ENCODE data around the gene KRTAP2-2. TPM values are rescaled to one million over a fixed set of nuclear protein-coding genes. Genes with fewer than 3 reads are reported as not detected.
A peak's percentile ranks its signal among the peaks of the same experiment; 100 is the strongest.

KRTAP2-2 gene
- total and polyA plus RNA-seq, 2 of the 13 experiments (the other 11 are each of a cell fraction or from before 2014, with no cell fraction given), result not detected

GRCh38 chr17:41009301-41009760 is 45.7 kb downstream of the KRTAP2-2 start (continued):
- TF ChIP-seq TBL1XR1 (IDR thresholded peaks at IDR 0.05; ENCODE audit: borderline replicate concordance, low read length, partially characterized antibody), result peak; percentile 69
- peak; percentile 69 for TF ChIP-seq ERF (CRISPR knock-in tag; IDR thresholded peaks at IDR 0.05)
- TF ChIP-seq TBX3 (IDR thresholded peaks at IDR 0.05; ENCODE audit: borderline replicate concordance), result peak; percentile 99
- TF ChIP-seq ATM (IDR thresholded peaks at IDR 0.05; ENCODE audit: borderline replicate concordance), result 0 out of 2 replicates have a peak, but pooled peaks have one; percentile 36
- TF ChIP-seq SOX5 (CRISPR knock-in tag; IDR thresholded peaks at IDR 0.05; ENCODE audit: borderline replicate concordance), result peak; percentile 100
- no peak for TF ChIP-seq ZNF280B (CRISPR knock-in tag; IDR thresholded peaks at IDR 0.05; ENCODE audit: borderline replicate concordance)
- peak; percentile 37; the same call in 1 of the 2 replicates for TF ChIP-seq FOXK1 (CRISPR knock-in tag; IDR thresholded peaks at IDR 0.05; ENCODE audit: borderline replicate concordance, low read depth)
- TF ChIP-seq IRF1 (CRISPR knock-in tag; IDR thresholded peaks at IDR 0.05; ENCODE audit: low read depth), result no peak
- peak; percentile 85 for TF ChIP-seq BCL6 (CRISPR knock-in tag; IDR thresholded peaks at IDR 0.05)
- peak; percentile 75 for TF ChIP-seq ELF3 (CRISPR knock-in tag; IDR thresholded peaks at IDR 0.05)
- peak; percentile 82 for TF ChIP-seq GFI1 (CRISPR knock-in tag; IDR thresholded peaks at IDR 0.05; ENCODE audit: borderline replicate concordance)
- TF ChIP-seq NR1H2 (CRISPR knock-in tag; IDR thresholded peaks at IDR 0.05; ENCODE audit: borderline replicate concordance, low read depth), result no peak
- 0 out of 2 replicates have a peak, but pooled peaks have one; percentile 18 for TF ChIP-seq RFXANK (CRISPR knock-in tag; IDR thresholded peaks at IDR 0.05)
- peak; percentile 38 to 97; a peak in 3 of 4 replicates for TF ChIP-seq EP300 (IDR thresholded peaks at IDR 0.05; ENCODE audit: low read depth in 2 of 2, low read length in 2 of 2)
- TF ChIP-seq EP300 (CRISPR knock-in tag; IDR thresholded peaks at IDR 0.05; ENCODE audit: borderline replicate concordance), result peak; percentile 90
- TF ChIP-seq GATAD1 (CRISPR knock-in tag; IDR thresholded peaks at IDR 0.05), result 0 out of 2 replicates have a peak, but pooled peaks have one; percentile 33
- peak; percentile 77; the same call in 1 of the 2 replicates for TF ChIP-seq HOMEZ (CRISPR knock-in tag; IDR thresholded peaks at IDR 0.05; ENCODE audit: low read depth)
- peak; percentile 84 for TF ChIP-seq NKX3-1 (CRISPR knock-in tag; IDR thresholded peaks at IDR 0.05)
- TF ChIP-seq TIGD3 (CRISPR knock-in tag; IDR thresholded peaks at IDR 0.05; ENCODE audit: borderline replicate concordance), result no peak
- no peak for TF ChIP-seq NONO (IDR thresholded peaks at IDR 0.05)
- TF ChIP-seq NONO (CRISPR knock-in tag; conservative IDR thresholded peaks at IDR 0.05), result 0 out of 2 replicates have a peak, but pooled peaks have one; percentile 12
- TF ChIP-seq ZBTB20 (CRISPR knock-in tag; IDR thresholded peaks at IDR 0.05; ENCODE audit: borderline replicate concordance, low read depth), result peak; percentile 44; the same call in 1 of the 2 replicates
- no peak for TF ChIP-seq SOX6 (IDR thresholded peaks at IDR 0.05)
- peak; percentile 100 for TF ChIP-seq SOX6 (CRISPR knock-in tag; IDR thresholded peaks at IDR 0.05)
- TF ChIP-seq TBX2 (CRISPR knock-in tag; IDR thresholded peaks at IDR 0.05; ENCODE audit: borderline replicate concordance), result peak; percentile 98
- TF ChIP-seq ZMAT5 (CRISPR knock-in tag; IDR thresholded peaks at IDR 0.05; ENCODE audit: borderline replicate concordance, low read depth), result no peak
- TF ChIP-seq ATF1 (CRISPR knock-in tag; IDR thresholded peaks at IDR 0.05), result peak; percentile 69; the same call in 1 of the 2 replicates

Data from HepG2 (cell line).